Epithelial cell of esophagus (primary cell): Measurements from ENCODE around the gene BSN.

Experiments
- DNase-seq: peaks from one replicate; pipeline ENCODE4 v3.0.0; 2010; ENCODE audit warnings: low read depth
- H3K4me3 ChIP-seq: 2 replicates; pipeline ENCODE4 v1.5.1; 2011; ENCODE audit warnings: mild to moderate bottlenecking, low read length, control low read depth
- TF ChIP-seq, protein P1 (sequence below): IDR thresholded peaks from 2 replicates; pipeline ENCODE4 v1.5.1; 2011; ENCODE audit warnings: low read depth, mild to moderate bottlenecking, low read length, control low read depth, inconsistent platforms; ENCODE audit not compliant: insufficient read depth; ENCODE audit errors: missing control alignments

The BSN gene

GRCh38 chr3:49618412-49618811 lies 64.1 kb downstream of the BSN start:
- DNase-seq = peak; percentile 48
- H3K4me3 ChIP-seq = no peak overlapping the region
- TF ChIP-seq, protein P1, sequence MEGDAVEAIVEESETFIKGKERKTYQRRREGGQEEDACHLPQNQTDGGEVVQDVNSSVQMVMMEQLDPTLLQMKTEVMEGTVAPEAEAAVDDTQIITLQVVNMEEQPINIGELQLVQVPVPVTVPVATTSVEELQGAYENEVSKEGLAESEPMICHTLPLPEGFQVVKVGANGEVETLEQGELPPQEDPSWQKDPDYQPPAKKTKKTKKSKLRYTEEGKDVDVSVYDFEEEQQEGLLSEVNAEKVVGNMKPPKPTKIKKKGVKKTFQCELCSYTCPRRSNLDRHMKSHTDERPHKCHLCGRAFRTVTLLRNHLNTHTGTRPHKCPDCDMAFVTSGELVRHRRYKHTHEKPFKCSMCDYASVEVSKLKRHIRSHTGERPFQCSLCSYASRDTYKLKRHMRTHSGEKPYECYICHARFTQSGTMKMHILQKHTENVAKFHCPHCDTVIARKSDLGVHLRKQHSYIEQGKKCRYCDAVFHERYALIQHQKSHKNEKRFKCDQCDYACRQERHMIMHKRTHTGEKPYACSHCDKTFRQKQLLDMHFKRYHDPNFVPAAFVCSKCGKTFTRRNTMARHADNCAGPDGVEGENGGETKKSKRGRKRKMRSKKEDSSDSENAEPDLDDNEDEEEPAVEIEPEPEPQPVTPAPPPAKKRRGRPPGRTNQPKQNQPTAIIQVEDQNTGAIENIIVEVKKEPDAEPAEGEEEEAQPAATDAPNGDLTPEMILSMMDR = no peak

DNA sequence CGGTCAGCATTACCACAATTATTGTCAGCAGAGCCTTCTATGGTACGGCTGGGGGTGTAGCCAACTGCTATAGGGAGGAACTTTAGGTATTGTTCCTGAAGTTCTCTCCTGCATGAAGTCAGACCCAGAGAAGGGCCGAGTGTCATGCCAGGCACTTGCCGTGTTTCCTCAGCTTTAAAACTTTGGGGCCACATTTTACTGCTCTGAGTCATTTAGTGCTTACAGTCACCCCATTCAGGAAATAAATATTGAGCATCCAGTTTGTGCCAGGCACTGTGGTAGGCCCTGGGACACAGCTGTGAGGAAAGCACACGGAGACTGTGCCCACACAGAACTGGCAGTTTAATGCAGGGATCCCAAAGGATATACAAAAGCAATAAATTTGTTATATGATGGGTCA lies 65.4 kb downstream of the BSN start:
- DNase-seq = no peak
- TF ChIP-seq, protein P1 = no peak

DNA sequence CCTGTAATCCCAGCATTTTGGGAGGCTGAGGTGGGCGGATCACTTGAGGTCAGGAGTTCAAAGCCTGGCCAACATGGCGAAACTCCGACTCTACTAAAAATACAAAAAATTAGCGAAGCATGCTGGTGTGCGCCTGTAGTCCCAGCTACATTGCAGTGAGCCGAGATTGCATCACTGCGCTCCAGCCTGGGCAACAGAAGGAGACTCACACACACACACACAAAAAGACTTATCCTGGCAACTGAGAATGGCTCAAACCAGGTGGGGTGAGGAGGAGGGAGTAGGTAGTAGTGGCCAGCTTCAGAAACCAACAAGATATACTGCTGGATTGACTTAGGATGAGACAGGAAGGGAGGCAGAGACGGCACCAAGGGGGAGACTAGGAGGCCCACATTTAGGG lies 66.5 kb downstream of the BSN start:
- no peak for DNase-seq
- H3K4me3 ChIP-seq = no peak overlapping the region
- TF ChIP-seq, protein P1 = no peak

More for the DNA sequence above, 65.4 kb downstream of the BSN start:
- no peak overlapping the region for H3K4me3 ChIP-seq

DNA sequence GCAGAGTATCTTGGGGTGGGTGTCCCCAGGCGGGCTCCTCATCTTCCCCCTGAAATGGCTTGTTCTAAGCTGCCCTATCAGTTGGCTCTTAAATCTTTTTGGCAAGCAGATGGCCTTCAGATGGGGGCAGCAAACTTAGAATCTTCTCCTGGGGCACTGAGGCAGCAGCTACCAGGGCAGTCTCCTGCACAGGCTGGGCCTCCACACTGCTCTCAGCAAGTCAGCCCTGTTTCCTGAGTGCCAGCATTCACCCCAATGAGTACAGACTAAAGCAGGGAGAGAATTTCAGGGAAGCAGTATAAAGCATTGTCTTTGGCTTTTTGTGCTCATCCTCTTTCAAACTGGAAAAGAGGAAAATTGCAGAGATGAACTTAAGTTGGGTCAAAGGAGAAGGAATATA lies 68.8 kb downstream of the BSN start:
- no peak for DNase-seq
- TF ChIP-seq, protein P1 = no peak
- no peak overlapping the region for H3K4me3 ChIP-seq

GRCh38 chr3:49625071-49625470 lies 70.8 kb downstream of the BSN start:
- H3K4me3 ChIP-seq = no peak overlapping the region
- no peak for DNase-seq
- TF ChIP-seq, protein P1 = no peak

DNA sequence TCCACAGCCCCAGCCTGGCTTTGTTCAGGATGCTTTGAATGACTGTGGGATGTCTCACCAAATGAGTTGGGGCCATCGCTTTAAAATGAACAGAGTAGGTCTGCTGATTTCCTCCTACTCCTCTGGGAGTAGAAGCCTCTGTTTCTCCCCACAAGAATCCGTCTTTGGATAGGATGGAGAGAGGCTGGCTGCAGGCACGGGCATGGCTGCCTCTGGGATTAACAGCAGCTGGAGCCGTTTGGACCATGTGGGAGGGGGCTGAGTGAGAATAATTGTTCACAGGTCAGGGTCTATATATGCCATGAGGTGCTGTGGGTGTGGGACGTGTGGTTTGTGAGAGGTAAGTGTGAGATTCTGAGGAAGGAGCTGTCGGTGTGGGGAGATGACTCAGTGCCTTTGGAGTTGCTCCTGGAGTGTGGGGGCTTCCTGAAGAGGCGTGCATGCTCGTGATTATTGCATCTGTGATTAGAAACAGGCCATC lies 71.9 kb downstream of the BSN start:
- H3K4me3 ChIP-seq = no peak overlapping the region
- TF ChIP-seq, protein P1 = no peak
- no peak for DNase-seq

DNA sequence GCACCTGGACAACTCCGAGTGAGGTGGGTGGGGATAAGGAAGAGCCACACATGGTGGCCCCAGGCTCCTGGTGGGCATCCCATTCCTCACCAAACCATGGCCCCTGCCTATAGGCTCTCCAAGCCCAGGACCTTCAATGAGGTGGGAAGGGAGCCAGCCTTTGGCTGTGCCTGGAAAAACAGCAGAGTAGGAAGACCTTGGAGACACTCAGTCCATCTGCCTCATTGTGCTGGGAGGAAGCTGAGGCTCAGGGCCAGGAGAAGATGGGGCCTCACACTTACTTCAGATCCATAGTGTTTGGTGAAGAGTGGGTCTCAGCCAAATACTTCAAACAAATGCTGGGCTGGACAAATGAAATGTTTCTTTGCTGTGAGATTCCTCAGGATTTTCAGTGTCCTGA lies 72.5 kb downstream of the BSN start:
- no peak for DNase-seq
- TF ChIP-seq, protein P1 = no peak
- no peak overlapping the region for H3K4me3 ChIP-seq
